ENCODE data around the gene FIGLA.

The FIGLA gene

DNA sequence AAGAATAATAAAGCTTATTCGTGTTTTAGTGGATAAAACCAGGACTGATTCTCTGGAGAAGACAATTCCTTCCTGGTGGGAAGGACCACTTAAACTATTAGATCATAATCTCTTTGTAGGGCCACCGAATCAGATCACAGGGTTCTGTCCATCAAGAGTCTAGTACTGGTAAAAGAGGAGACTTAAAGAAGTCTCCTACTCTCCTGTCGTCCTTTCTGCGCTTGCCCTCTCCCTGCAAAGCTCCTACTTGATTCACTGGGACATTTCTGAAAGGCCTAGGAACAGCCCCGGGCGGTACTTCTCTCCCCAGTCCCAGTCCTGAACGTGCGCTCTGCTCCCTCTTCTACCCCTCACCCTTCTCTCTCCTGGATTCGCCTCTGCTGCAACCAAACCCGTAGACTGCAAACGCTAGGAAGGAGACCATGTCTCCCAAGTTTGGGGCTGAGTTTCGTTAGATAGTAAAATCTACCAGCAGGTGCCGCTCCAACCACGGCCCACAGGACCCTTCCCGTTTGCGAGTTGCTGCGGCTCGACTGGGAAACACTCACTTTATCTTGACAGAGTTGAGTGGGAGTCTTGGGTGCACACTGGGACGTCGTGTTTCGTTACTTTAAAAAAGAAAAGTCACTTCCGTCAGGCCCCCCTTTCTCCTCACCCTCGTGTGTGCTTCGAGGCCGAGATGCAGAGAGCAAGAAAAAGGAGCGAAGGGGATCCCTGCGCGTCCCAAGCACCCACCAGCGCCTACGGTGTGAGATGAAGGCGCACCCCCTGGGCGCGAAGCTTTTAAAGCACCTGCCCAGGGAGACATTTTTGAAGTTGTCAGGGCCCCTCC lies 923 bp downstream of the FIGLA start:
- H3K4me3 ChIP-seq (ENCODE audit: low read length): peak overlapping the region; percentile 40
- H3K27me3 ChIP-seq (ENCODE audit: insufficient read depth, low read length): peaks cover 82% of the 10 kb centered on the region
- peaks cover 5% of the 10 kb centered on the region; the same call in 1 of the 2 replicates for H3K4me1 ChIP-seq (ENCODE audit: insufficient read depth, low read length)

GRCh38 chr2:70785137-70785911 lies 5.1 kb downstream of the FIGLA start:
- Histone ChIP-seq H3K27ac (ENCODE audit: low read depth, low read length) (no peak overlapping the region), H3K36me3 (ENCODE audit: insufficient read depth, low read length) (no peaks in the 10 kb centered on the region), H3K27me3 (ENCODE audit: insufficient read depth, low read length) (peaks cover 40% of the 10 kb centered on the region), H3K4me3 (ENCODE audit: low read length) (no peak overlapping the region), H3K9me3 (ENCODE audit: insufficient read depth, low read depth, low read length) (no peaks in the 10 kb centered on the region), H3K9ac (ENCODE audit: low read depth, low read length) (no peak overlapping the region), H3K4me1 (ENCODE audit: insufficient read depth, low read length) (peaks cover 5% of the 10 kb centered on the region; the same call in 1 of the 2 replicates)
- 25% methylated on average over 6 of the region's 7 CpGs for WGBS

More for the DNA sequence above, 923 bp downstream of the FIGLA start:
- H3K27ac ChIP-seq (ENCODE audit: low read depth, low read length): no peak overlapping the region
- H3K36me3 ChIP-seq (ENCODE audit: insufficient read depth, low read length): no peaks in the 10 kb centered on the region
- 6% methylated on average over 32 of the region's 33 CpGs for WGBS
- no peak overlapping the region for H3K9ac ChIP-seq (ENCODE audit: low read depth, low read length)
- H3K9me3 ChIP-seq (ENCODE audit: insufficient read depth, low read depth, low read length): no peaks in the 10 kb centered on the region

DNA sequence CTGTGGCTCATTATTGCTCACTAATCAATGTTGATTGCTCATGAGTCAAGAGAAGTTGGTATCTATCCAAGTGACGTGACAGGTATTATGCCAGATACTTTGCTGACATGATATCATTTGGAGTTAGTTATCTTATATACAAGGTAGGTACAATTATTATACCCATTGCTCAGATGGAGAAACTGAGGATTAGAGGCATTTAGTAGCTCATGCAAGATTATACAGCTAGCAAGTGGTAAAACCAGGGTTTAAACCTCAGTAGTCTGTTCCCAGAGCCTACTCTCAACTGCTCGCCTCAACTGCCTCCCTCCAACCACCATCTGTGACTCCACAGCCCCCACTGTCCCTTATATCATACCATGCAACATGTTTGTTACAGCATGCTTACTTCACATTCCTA lies 6.1 kb downstream of the FIGLA start:
- Histone ChIP-seq H3K9ac (ENCODE audit: low read depth, low read length) (no peak overlapping the region), H3K9me3 (ENCODE audit: insufficient read depth, low read depth, low read length) (no peaks in the 10 kb centered on the region), H3K4me1 (ENCODE audit: insufficient read depth, low read length) (peaks cover 4% of the 10 kb centered on the region; the same call in 1 of the 2 replicates), H3K27me3 (ENCODE audit: insufficient read depth, low read length) (peaks cover 30% of the 10 kb centered on the region), H3K4me3 (ENCODE audit: low read length) (no peak overlapping the region), H3K27ac (ENCODE audit: low read depth, low read length) (no peak overlapping the region), H3K36me3 (ENCODE audit: insufficient read depth, low read length) (no peaks in the 10 kb centered on the region)
- 93% methylated on average over 2 of the region's 2 CpGs for WGBS

DNA sequence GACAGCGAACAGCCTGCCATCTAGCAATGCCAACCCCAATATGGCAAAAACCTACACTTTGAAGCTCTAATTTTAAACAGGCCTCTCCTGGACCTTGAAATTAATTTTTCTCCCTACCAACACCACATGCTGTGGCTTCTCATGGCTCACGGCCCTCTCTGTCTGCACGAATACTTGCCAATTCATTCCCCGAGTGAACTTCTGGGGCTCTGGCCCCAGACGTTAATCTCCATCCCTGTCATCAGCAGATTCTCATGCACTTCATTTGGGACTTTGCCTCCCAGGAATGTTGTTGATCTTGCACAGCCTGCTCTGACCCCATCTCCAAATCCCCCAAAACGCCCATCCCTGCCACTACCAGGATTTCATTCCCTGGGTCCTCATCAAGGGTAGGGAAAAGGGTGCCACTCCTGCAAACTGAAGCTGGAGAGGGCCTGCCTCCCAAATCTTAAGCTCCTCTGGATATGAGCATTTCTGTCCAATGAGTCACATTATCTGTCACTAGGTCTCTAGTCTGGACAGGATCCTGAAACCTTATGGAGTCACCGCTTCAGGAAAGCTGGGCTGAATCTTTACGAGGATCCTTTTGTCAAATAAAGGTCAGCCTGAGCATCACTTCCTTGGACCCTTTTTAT lies 10.4 kb downstream of the FIGLA start:
- peaks cover 3% of the 10 kb centered on the region; the same call in 1 of the 2 replicates for H3K4me1 ChIP-seq (ENCODE audit: insufficient read depth, low read length)
- H3K9me3 ChIP-seq (ENCODE audit: insufficient read depth, low read depth, low read length): no peaks in the 10 kb centered on the region
- H3K4me3 ChIP-seq (ENCODE audit: low read length): no peak overlapping the region
- WGBS: 88% methylated on average over 8 of the region's 8 CpGs
- H3K27me3 ChIP-seq (ENCODE audit: insufficient read depth, low read length): no peaks in the 10 kb centered on the region; the same call in 1 of the 2 replicates
- H3K27ac ChIP-seq (ENCODE audit: low read depth, low read length): no peak overlapping the region
- no peak overlapping the region for H3K9ac ChIP-seq (ENCODE audit: low read depth, low read length)
- H3K36me3 ChIP-seq (ENCODE audit: insufficient read depth, low read length): no peaks in the 10 kb centered on the region

DNA sequence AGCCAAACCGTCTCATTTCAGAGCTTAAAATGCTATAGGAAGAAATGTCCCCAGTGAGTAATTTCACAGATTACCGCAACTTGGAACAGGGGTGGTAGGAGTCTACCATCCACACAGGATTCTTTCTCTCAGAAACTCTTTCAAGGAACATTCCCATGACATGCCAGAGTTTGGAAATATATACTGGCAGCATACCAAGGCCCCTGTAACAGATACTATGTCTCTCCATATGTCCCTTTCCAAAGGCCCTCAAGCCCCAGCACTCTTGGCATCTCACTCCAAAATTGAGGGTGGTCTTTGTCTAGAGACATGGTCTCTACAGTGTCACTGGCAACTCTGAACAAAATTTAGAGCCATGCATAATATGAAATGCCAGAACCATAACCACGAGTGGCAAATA lies 11.0 kb downstream of the FIGLA start:
- no peak overlapping the region for H3K4me3 ChIP-seq (ENCODE audit: low read length)
- H3K9ac ChIP-seq (ENCODE audit: low read depth, low read length): no peak overlapping the region
- no peak overlapping the region for H3K27ac ChIP-seq (ENCODE audit: low read depth, low read length)
- no peaks in the 10 kb centered on the region for H3K36me3 ChIP-seq (ENCODE audit: insufficient read depth, low read length)
- no peaks in the 10 kb centered on the region; the same call in 1 of the 2 replicates for H3K27me3 ChIP-seq (ENCODE audit: insufficient read depth, low read length)
- H3K9me3 ChIP-seq (ENCODE audit: insufficient read depth, low read depth, low read length): no peaks in the 10 kb centered on the region
- 95% methylated on average over 2 of the region's 3 CpGs for WGBS
- H3K4me1 ChIP-seq (ENCODE audit: insufficient read depth, low read length): peaks cover 3% of the 10 kb centered on the region; the same call in 1 of the 2 replicates

GRCh38 chr2:70778676-70779075 lies 11.8 kb downstream of the FIGLA start:
- Histone ChIP-seq H3K4me3 (ENCODE audit: low read length) (no peak overlapping the region), H3K27ac (ENCODE audit: low read depth, low read length) (no peak overlapping the region), H3K36me3 (ENCODE audit: insufficient read depth, low read length) (no peaks in the 10 kb centered on the region), H3K9me3 (ENCODE audit: insufficient read depth, low read depth, low read length) (no peaks in the 10 kb centered on the region), H3K9ac (ENCODE audit: low read depth, low read length) (no peak overlapping the region), H3K4me1 (ENCODE audit: insufficient read depth, low read length) (peaks cover 3% of the 10 kb centered on the region; the same call in 1 of the 2 replicates), H3K27me3 (ENCODE audit: insufficient read depth, low read length) (no peaks in the 10 kb centered on the region; the same call in 1 of the 2 replicates)
- no CpG with 5 or more reads among the region's 1 CpG for WGBS

GRCh38 chr2:70777450-70777849 lies 13.0 kb downstream of the FIGLA start:
- no peak overlapping the region for H3K4me3 ChIP-seq (ENCODE audit: low read length)
- H3K36me3 ChIP-seq (ENCODE audit: insufficient read depth, low read length): no peaks in the 10 kb centered on the region
- 95% methylated on average over 2 of the region's 2 CpGs for WGBS
- no peaks in the 10 kb centered on the region for H3K9me3 ChIP-seq (ENCODE audit: insufficient read depth, low read depth, low read length)
- no peaks in the 10 kb centered on the region; the same call in 1 of the 2 replicates for H3K27me3 ChIP-seq (ENCODE audit: insufficient read depth, low read length)
- peaks cover 3% of the 10 kb centered on the region; the same call in 1 of the 2 replicates for H3K4me1 ChIP-seq (ENCODE audit: insufficient read depth, low read length)
- H3K9ac ChIP-seq (ENCODE audit: low read depth, low read length): no peak overlapping the region
- H3K27ac ChIP-seq (ENCODE audit: low read depth, low read length): no peak overlapping the region

- Histone ChIP-seq H3K4me3 (ENCODE audit: low read length) (no peak overlapping the region), H3K9me3 (ENCODE audit: insufficient read depth, low read depth, low read length) (no peaks in the 10 kb centered on the region), H3K36me3 (ENCODE audit: insufficient read depth, low read length) (no peaks in the 10 kb centered on the region), H3K27me3 (ENCODE audit: insufficient read depth, low read length) (no peaks in the 10 kb centered on the region; the same call in 1 of the 2 replicates), H3K27ac (ENCODE audit: low read depth, low read length) (no peak overlapping the region), H3K9ac (ENCODE audit: low read depth, low read length) (no peak overlapping the region), H3K4me1 (ENCODE audit: insufficient read depth, low read length) (peaks cover 3% of the 10 kb centered on the region; the same call in 1 of the 2 replicates)
- WGBS: 94% methylated on average over 2 of the region's 3 CpGs
These were observed 14.2 kb downstream of the FIGLA start for GRCh38 chr2:70776266-70776665.

DNA sequence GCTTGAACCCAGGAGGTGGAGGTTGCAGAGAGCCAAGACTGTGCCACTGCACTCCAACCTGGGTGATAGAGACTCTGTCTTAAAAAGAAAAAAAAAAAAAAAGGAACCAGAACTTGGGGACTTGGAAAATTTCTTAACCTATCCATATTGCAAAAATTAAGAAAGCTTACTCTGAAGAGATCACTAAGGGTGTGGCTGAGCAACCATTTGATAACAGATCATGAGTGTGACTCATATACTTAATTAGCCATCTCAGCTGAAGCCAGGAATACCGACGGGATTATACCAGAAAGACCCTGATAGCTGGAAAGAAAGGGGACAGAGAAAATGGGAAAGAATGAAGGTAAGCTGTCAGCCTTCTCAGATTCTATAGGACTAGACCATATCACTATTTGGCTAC lies 15.3 kb downstream of the FIGLA start:
- WGBS: 40% methylated on average over 2 of the region's 2 CpGs
- H3K36me3 ChIP-seq (ENCODE audit: insufficient read depth, low read length): no peaks in the 10 kb centered on the region
- H3K27me3 ChIP-seq (ENCODE audit: insufficient read depth, low read length): no peaks in the 10 kb centered on the region; the same call in 1 of the 2 replicates

DNA sequence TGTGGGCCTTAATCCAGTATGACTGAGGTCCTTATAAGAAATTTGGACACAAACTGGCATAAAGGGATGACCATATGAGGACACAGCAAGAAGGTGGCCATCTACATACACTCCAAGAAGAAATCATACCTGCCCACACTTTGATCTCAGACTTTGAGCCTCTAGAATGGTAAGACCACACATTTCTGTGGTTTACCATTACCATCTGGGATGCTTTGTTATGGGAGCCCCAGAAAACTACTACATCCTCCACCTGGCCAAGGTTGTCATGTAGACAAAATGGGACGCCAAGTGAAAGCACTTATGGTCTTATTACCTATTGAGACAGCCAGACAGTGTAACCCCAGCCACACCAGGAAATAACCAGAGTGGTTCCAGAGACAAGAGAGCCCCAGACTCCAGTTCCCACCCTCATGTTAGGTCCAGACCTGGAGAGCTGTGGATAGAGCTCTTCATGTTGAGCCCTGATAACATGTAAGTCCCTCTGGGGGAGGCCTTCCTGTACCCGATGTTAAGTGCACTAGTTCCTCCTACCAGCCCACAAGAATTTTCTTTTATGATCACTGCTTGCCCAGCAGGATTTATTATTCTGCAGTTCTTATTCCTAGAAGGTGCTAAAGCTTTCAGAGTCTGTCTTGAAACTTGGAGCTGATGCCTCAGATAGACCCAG lies 17.8 kb downstream of the FIGLA start:
- Histone ChIP-seq H3K27ac (ENCODE audit: low read depth, low read length) (no peak overlapping the region), H3K36me3 (ENCODE audit: insufficient read depth, low read length) (no peaks in the 10 kb centered on the region), H3K4me1 (ENCODE audit: insufficient read depth, low read length) (peaks cover 13% of the 10 kb centered on the region), H3K27me3 (ENCODE audit: insufficient read depth, low read length) (no peaks in the 10 kb centered on the region; the same call in 1 of the 2 replicates), H3K4me3 (ENCODE audit: low read length) (no peak overlapping the region), H3K9me3 (ENCODE audit: insufficient read depth, low read depth, low read length) (no peaks in the 10 kb centered on the region), H3K9ac (ENCODE audit: low read depth, low read length) (no peak overlapping the region)
- 90% methylated on average over 2 of the region's 2 CpGs for WGBS

More for the DNA sequence above, 15.3 kb downstream of the FIGLA start:
- Histone ChIP-seq H3K4me3 (ENCODE audit: low read length) (no peak overlapping the region), H3K9me3 (ENCODE audit: insufficient read depth, low read depth, low read length) (no peaks in the 10 kb centered on the region), H3K27ac (ENCODE audit: low read depth, low read length) (no peak overlapping the region), H3K9ac (ENCODE audit: low read depth, low read length) (no peak overlapping the region), H3K4me1 (ENCODE audit: insufficient read depth, low read length) (peaks cover 3% of the 10 kb centered on the region; the same call in 1 of the 2 replicates)

Measured in HUES64 (cell line).